SK-N-SH (cell line): ENCODE measurements around the gene STAT2. TPM values are rescaled to one million over a fixed set of nuclear protein-coding genes. Genes with fewer than 3 reads are reported as not detected.

Source experiments
- CTCF ChIA-PET: fragments of 300-600, 350-600 bp; formaldehyde crosslinking; extraction: SDS; loops from one replicate; lab custom pipeline; 2021; lab: Yijun Ruan, JAX
- POLR2A ChIA-PET: fragments of 350-600 bp; sonication (Branson Sonifier 250); formaldehyde crosslinking; extraction: SDS; loops from one replicate; lab custom pipeline; 2020; ENCODE audit warnings: antibody characterized with exemption, inconsistent platforms; lab: Yijun Ruan, JAX
- DNase-seq: peaks from one replicate; pipeline ENCODE4 v3.0.0; 2012
- H2AFZ ChIP-seq: fragments of 200-600 bp; sonication (generic); 2 replicates; pipeline ENCODE4 v1.8.1; 2016; ENCODE audit warnings: antibody characterized with exemption, mild to moderate bottlenecking, low read depth
- H3F3A ChIP-seq: fragments of 200-600 bp; sonication (generic); replicated peaks from 2 replicates; pipeline ENCODE3; 2016; ENCODE audit warnings: antibody characterized with exemption, mild to moderate bottlenecking; ENCODE audit not compliant: insufficient read depth
- H3K27ac ChIP-seq, 2 experiments: fragments of 200-500 bp in 1 of 2; fragments of 200-600 bp in 1 of 2; sonication (Bioruptor generic) in 1 of 2; sonication (generic), shearing (Covaris generic) in 1 of 2; 2 replicates each; pipeline versions ENCODE4 v1.5.1 to v1.6.1; 2014 to 2016; ENCODE audit warnings: low read depth in 2 of 2, inconsistent platforms in 1 of 2, low read length in 1 of 2, mild to moderate bottlenecking in 1 of 2, mixed read lengths in 1 of 2
- H3K27me3 ChIP-seq: fragments of 200-600 bp; sonication (generic), shearing (Covaris generic); 2 replicates; pipeline ENCODE4 v1.6.1; 2016; ENCODE audit warnings: mixed run types; ENCODE audit not compliant: insufficient read depth
- H3K36me3 ChIP-seq, 2 experiments: fragments of 200-500 bp in 1 of 2; fragments of 200-600 bp in 1 of 2; sonication (Bioruptor generic) in 1 of 2; sonication (generic) in 1 of 2; replicated peaks in 1 of 2; 2 replicates each; pipeline versions ENCODE3 to v1.5.1; 2014 to 2016; ENCODE audit warnings: low read length in 1 of 2, mild to moderate bottlenecking in 1 of 2; ENCODE audit not compliant: insufficient read depth in 2 of 2, control insufficient read depth in 1 of 2
- H3K4me1 ChIP-seq, 2 experiments: fragments of 200-500 bp in 1 of 2; fragments of 200-600 bp in 1 of 2; sonication (Bioruptor generic) in 1 of 2; sonication (generic), shearing (Covaris generic) in 1 of 2; 2 replicates each; pipeline versions ENCODE4 v1.5.1 to v1.6.1; 2014 to 2016; ENCODE audit warnings: low read depth in 1 of 2, low read length in 1 of 2, mixed run types in 1 of 2; ENCODE audit not compliant: insufficient read depth in 2 of 2, control insufficient read depth in 1 of 2
- H3K4me2 ChIP-seq: fragments of 200-600 bp; sonication (generic), shearing (Covaris generic); 2 replicates; pipeline ENCODE4 v1.6.1; 2017; ENCODE audit warnings: mixed run types
- H3K4me3 ChIP-seq, 2 experiments: fragments of 200-500 bp in 1 of 2; fragments of 200-600 bp in 1 of 2; sonication (Bioruptor generic) in 1 of 2; sonication (generic), shearing (Covaris generic) in 1 of 2; 2 replicates each; pipeline versions ENCODE4 v1.5.1 to v1.8.1; 2014 to 2016; ENCODE audit warnings: low read depth in 2 of 2, inconsistent platforms in 1 of 2, low read length in 1 of 2, mild to moderate bottlenecking in 1 of 2, mixed read lengths in 1 of 2, moderate library complexity in 1 of 2
- H3K79me2 ChIP-seq: fragments of 200-600 bp; sonication (generic); 2 replicates; pipeline ENCODE4 v1.8.1; 2017; ENCODE audit warnings: mild to moderate bottlenecking; ENCODE audit not compliant: insufficient read depth
- H3K9ac ChIP-seq: fragments of 200-600 bp; sonication (generic); 2 replicates; pipeline ENCODE4 v1.6.1; 2017; ENCODE audit warnings: mixed run types
- H3K9me2 ChIP-seq: fragments of 200-600 bp; sonication (generic); 2 replicates; pipeline ENCODE4 v1.6.1; 2017; ENCODE audit warnings: mixed run types
- H3K9me3 ChIP-seq: fragments of 200-600 bp; sonication (generic); 2 replicates; pipeline ENCODE4 v1.6.1; 2017; ENCODE audit warnings: mixed run types, mild to moderate bottlenecking, moderate library complexity
- H4K20me1 ChIP-seq: fragments of 200-600 bp; sonication (generic); 2 replicates; pipeline ENCODE4 v1.6.1; 2017; ENCODE audit warnings: mild to moderate bottlenecking, mixed run types; ENCODE audit not compliant: insufficient read depth
- CTCF ChIP-seq: fragments of 200-600 bp; sonication (generic); IDR thresholded peaks from 2 replicates; pipeline ENCODE4 v1.6.1; 2017; ENCODE audit warnings: antibody characterized with exemption, mild to moderate bottlenecking, moderate library complexity
- ELF1 ChIP-seq: IDR thresholded peaks from 2 replicates; pipeline ENCODE4 v1.4.0; 2012
- FOSL2 ChIP-seq: IDR thresholded peaks from 2 replicates; pipeline ENCODE4 v1.4.0; 2012; ENCODE audit warnings: low read depth, mild to moderate bottlenecking, moderate library complexity, borderline replicate concordance
- FOXJ3 ChIP-seq: sonication (generic); formaldehyde crosslinking; IDR thresholded peaks from 2 replicates; pipeline ENCODE4 v1.5.1; 2020; ENCODE audit warnings: mild to moderate bottlenecking, missing genetic modification reagents
- GATA2 ChIP-seq: sonication (generic); formaldehyde crosslinking; IDR thresholded peaks from 2 replicates; pipeline ENCODE4 v1.5.0; 2020; ENCODE audit warnings: mild to moderate bottlenecking, missing genetic modification reagents
- IRF3 ChIP-seq: fragments of 150-350 bp; IDR thresholded peaks from 2 replicates; pipeline ENCODE4 v1.6.1; 2016; ENCODE audit warnings: mild to moderate bottlenecking, low read depth, low read length
- NFIC ChIP-seq: IDR thresholded peaks from 2 replicates; pipeline ENCODE4 v1.4.0; 2012; ENCODE audit warnings: borderline replicate concordance
- NRF1 ChIP-seq: IDR thresholded peaks from 2 replicates; pipeline ENCODE4 v1.6.1; 2012; ENCODE audit warnings: low read depth, mild to moderate bottlenecking, low read length
- PBX3 ChIP-seq: IDR thresholded peaks from 2 replicates; pipeline ENCODE4; 2012
- REST ChIP-seq: IDR thresholded peaks from 2 replicates; pipeline ENCODE4 v1.6.1; 2012; ENCODE audit warnings: mild to moderate bottlenecking, low read depth, low read length, moderate library complexity
- SMC3 ChIP-seq: IDR thresholded peaks from 2 replicates; pipeline ENCODE4 v1.6.1; 2012; ENCODE audit warnings: low read depth, low read length, improper control_type of control experiment
- TCF12 ChIP-seq: IDR thresholded peaks from 2 replicates; pipeline ENCODE4 v1.4.0; 2012
- TEAD4 ChIP-seq: IDR thresholded peaks from 2 replicates; pipeline ENCODE4 v1.4.0; 2012; ENCODE audit warnings: mild to moderate bottlenecking, borderline replicate concordance; ENCODE audit not compliant: insufficient read depth
- USF2 ChIP-seq: fragments of 150-350 bp; IDR thresholded peaks from 2 replicates; pipeline ENCODE4 v1.6.1; 2017; ENCODE audit warnings: antibody characterized with exemption, low read length, low read depth, borderline replicate concordance
- YY1 ChIP-seq: IDR thresholded peaks from 2 replicates; pipeline ENCODE4 v1.4.0; 2012; ENCODE audit warnings: low read depth, mild to moderate bottlenecking
- ZBTB33 ChIP-seq: IDR thresholded peaks from 2 replicates; pipeline ENCODE4 v1.4.0; 2012; ENCODE audit warnings: low read depth, borderline replicate concordance
- WGBS: methylation state at CpG from one replicate; pipeline ENCODE4 v1.1.6; 2017; ENCODE audit warnings: low lambda C conversion rate; 5-methylcytosine and 5-hydroxymethylcytosine counted together
- polyA plus RNA-seq, 3 experiments: library from polyadenylated mRNA; depleted of rRNA; stranded (reverse); fragments of >200 nt; gene quantifications; 2 replicates each; pipeline ENCODE4 v1.2.3, GENCODE V29; 2012

Gene STAT2
- polyA plus RNA-seq, 1 of the 3 experiments (the other 2 are of a cell fraction), result 58.1 TPM

GRCh38 chr12:56366948-56367347 lies 7.0 kb upstream of the STAT2 start:
- no peaks in the 10 kb centered on the region for H3K9me3 ChIP-seq
- no peak overlapping the region for H3K4me3 ChIP-seq
- TF ChIP-seq GATA2 (CRISPR knock-in tag) (no peak), FOXJ3 (CRISPR knock-in tag) (no peak), TEAD4 (no peak), YY1 (no peak), FOSL2 (no peak), IRF3 (no peak), ZBTB33 (no peak), PBX3 (no peak), ELF1 (no peak), NFIC (no peak), USF2 (no peak), CTCF (no peak), NRF1 (no peak), REST (no peak), SMC3 (no peak), TCF12 (no peak)
- no peaks in the 10 kb centered on the region for H3K4me1 ChIP-seq
- no peak overlapping the region for H3K4me2 ChIP-seq
- ChIA-PET POLR2A (no interaction called here), CTCF (no interaction called here)
- H2AFZ ChIP-seq, result no peak overlapping the region
- no peak for DNase-seq
- H3K79me2 ChIP-seq, result no peaks in the 10 kb centered on the region
- no peaks in the 10 kb centered on the region for H3F3A ChIP-seq
- 46% methylated on average over 3 of the region's 3 CpGs for WGBS
- no peaks in the 10 kb centered on the region for H3K27me3 ChIP-seq
- H3K27ac ChIP-seq, result no peak overlapping the region
- H3K9me2 ChIP-seq, result no peaks in the 10 kb centered on the region
- H3K36me3 ChIP-seq, result no peaks in the 10 kb centered on the region
- H4K20me1 ChIP-seq, result no peaks in the 10 kb centered on the region
- no peak overlapping the region for H3K9ac ChIP-seq
